GM12878 (cell line): ENCODE measurements around the gene ESRRG. TPM values are rescaled to one million over a fixed set of nuclear protein-coding genes. Genes with fewer than 3 reads are reported as not detected.

ENCODE experiments used
- ATAC-seq: fragments of 200-7000 bp; cut with Tn5 transposase; 3 replicates; pipeline ENCODE4 v1.9.1; 2020; ENCODE audit warnings: mild to moderate bottlenecking, moderate library complexity
- BruUV-seq: library from RNA; stranded (reverse); fragments of 400-500 nt; replicated peaks from 2 replicates; lab custom pipeline; 2021; lab: Mats Ljungman, UMichigan
- CTCF ChIA-PET: fragments of 300-600 bp; sonication (Branson Sonifier 250); formaldehyde crosslinking; extraction: SDS; loops from one replicate; lab custom pipeline; 2021; ENCODE audit warnings: inconsistent platforms; lab: Yijun Ruan, JAX
- POLR2A ChIA-PET: fragments of 350-600 bp; formaldehyde crosslinking; extraction: SDS; loops from one replicate; lab custom pipeline; 2021; ENCODE audit warnings: inconsistent platforms; lab: Charles Lee
- RAD21 ChIA-PET: fragments of 300-600 bp; sonication (Branson Sonifier 250); formaldehyde crosslinking; loops from one replicate; lab custom pipeline; 2023; ENCODE audit warnings: antibody characterized with exemption; ENCODE audit not compliant: unreplicated experiment; lab: Charles Lee
- SMC1A ChIA-PET: fragments of 300-600 bp; sonication (Branson Sonifier 250); formaldehyde crosslinking; loops from one replicate; lab custom pipeline; 2023; ENCODE audit not compliant: unreplicated experiment, uncharacterized antibody; lab: Charles Lee
- DNase-seq: peaks from one replicate; pipeline ENCODE4 v3.0.0-alpha.2; 2011; ENCODE audit warnings: low read depth, low spot score
- FAIRE-seq: peaks from 3 replicates; lab custom pipeline; 2011; peaks lifted over from hg19 to GRCh38; lab: Jason Lieb, UNC
- H2AFZ ChIP-seq: 2 replicates; pipeline ENCODE4 v1.6.0; 2011; ENCODE audit warnings: low read depth, low read length, control low read depth; ENCODE audit not compliant: control insufficient read depth
- H3K27ac ChIP-seq: 2 replicates; pipeline ENCODE4 v1.5.1; 2011; ENCODE audit warnings: control low read depth; ENCODE audit not compliant: control insufficient read depth, insufficient read depth
- H3K27me3 ChIP-seq, 2 experiments: replicated peaks in 1 of 2; 2 replicates each; pipeline versions ENCODE4 v1.6.0 to v1.6.1; 2011; ENCODE audit warnings: low read length in 1 of 2; ENCODE audit not compliant: control insufficient read depth in 2 of 2, insufficient read depth in 2 of 2
- H3K36me3 ChIP-seq, 2 experiments: 2 replicates each; pipeline ENCODE4 v1.5.1; 2011; ENCODE audit warnings: low read length in 1 of 2; ENCODE audit not compliant: control insufficient read depth in 2 of 2, insufficient read depth in 2 of 2
- H3K4me1 ChIP-seq: 2 replicates; pipeline ENCODE4 v1.6.1; 2011; ENCODE audit warnings: mild to moderate bottlenecking, low read length, moderate library complexity, mixed read lengths; ENCODE audit not compliant: control insufficient read depth, insufficient read depth
- H3K4me2 ChIP-seq: 2 replicates; pipeline ENCODE4 v1.6.0; 2011; ENCODE audit warnings: control low read depth; ENCODE audit not compliant: control insufficient read depth, insufficient read depth
- H3K4me3 ChIP-seq: fragments of 200-600 bp; sonication (generic); 2 replicates; pipeline ENCODE4 v1.5.1; 2016
- H3K79me2 ChIP-seq: 2 replicates; pipeline ENCODE4 v1.6.0; 2011; ENCODE audit warnings: low read length; ENCODE audit not compliant: control insufficient read depth, insufficient read depth
- H3K9ac ChIP-seq: 2 replicates; pipeline ENCODE4 v1.8.0; 2011; ENCODE audit warnings: low read length, control low read depth, mixed read lengths; ENCODE audit not compliant: control insufficient read depth, insufficient read depth
- H3K9me3 ChIP-seq: replicated peaks from 3 replicates; pipeline ENCODE4 v1.5.1; 2011; ENCODE audit warnings: mild to moderate bottlenecking, low read length; ENCODE audit not compliant: control insufficient read depth, insufficient read depth
- H4K20me1 ChIP-seq: 2 replicates; pipeline ENCODE4 v1.6.0; 2011; ENCODE audit not compliant: control insufficient read depth, insufficient read depth
- EGR1 ChIP-seq, 2 experiments: IDR thresholded peaks; 1 replicate in 1 of 2; 2 replicates in 1 of 2; pipeline ENCODE4 v1.6.1; 2011 to 2012; ENCODE audit warnings: low read depth in 2 of 2, low read length in 2 of 2, borderline replicate concordance in 1 of 2, mild to moderate bottlenecking in 1 of 2, moderate library complexity in 1 of 2
- NBN ChIP-seq: fragments of 450-650 bp; IDR thresholded peaks from 2 replicates; pipeline ENCODE4 v1.6.1; 2016
- POU2F2 ChIP-seq: IDR thresholded peaks from 3 replicates; pipeline ENCODE4 v1.6.1; 2011; ENCODE audit warnings: low read depth, mild to moderate bottlenecking, low read length, borderline replicate concordance
- ZNF274 ChIP-seq: IDR thresholded peaks from one replicate; pipeline ENCODE4 v1.8.0; 2011; ENCODE audit not compliant: insufficient read length, insufficient read depth
- WGBS: methylation state at CpG from one replicate; pipeline ENCODE4 v1.1.6; 2016; ENCODE audit warnings: low lambda C conversion rate; ENCODE audit not compliant: insufficient replicate concordance, insufficient coverage; ENCODE audit errors: missing lambda C conversion rate; 5-methylcytosine and 5-hydroxymethylcytosine counted together
- in situ Hi-C: fragments of 300-500 bp; cut with MboI; formaldehyde crosslinking; loops from 9 replicates; pipeline ENCODE4 v1.14.3; 2018; ENCODE audit warnings: mixed read lengths
- intact Hi-C: fragments of 100-400 bp; cut with micrococcal nuclease; formaldehyde crosslinking; loops from one replicate; pipeline ENCODE4 v1.14.2; 2022; ENCODE audit not compliant: unreplicated experiment
- polyA plus RNA-seq, 11 experiments: library from polyadenylated mRNA; depleted of rRNA in 4 of 11; unstranded in 6 of 11; stranded (reverse) in 5 of 11; fragments of >200 nt; fragmentation: Nextera tagmentation in 4 of 11; fragmentation: Illumina TruSeq in 1 of 11; extraction: Ambion mirVana in 4 of 11; extraction: Trizol in 1 of 11; gene quantifications; 1 replicate in 1 of 11; 2 replicates in 10 of 11; pipeline versions ENCODE4 v1.2.1 to v1.2.3, GENCODE V29; 2011 to 2016; ENCODE audit warnings: inconsistent platforms in 2 of 11, missing spikeins in 2 of 11, low read depth in 1 of 11
- total RNA-seq, 4 experiments: library from RNA; depleted of rRNA in 3 of 4; stranded (reverse); fragments of >200 nt in 3 of 4; fragmentation: Illumina TruSeq in 1 of 4; extraction: Trizol in 1 of 4; gene quantifications; 2 replicates each; pipeline versions ENCODE4 v1.2.1 to v1.2.3, GENCODE V29; 2013 to 2021
- TF ChIP-seq, protein P1 (sequence below): fragments of 450-650 bp; conservative IDR thresholded peaks from 2 replicates; pipeline ENCODE4 v1.6.1; 2017; ENCODE audit warnings: mild to moderate bottlenecking, moderate library complexity
- TF ChIP-seq, protein P2 (sequence below): fragments of 450-650 bp; IDR thresholded peaks from 2 replicates; pipeline ENCODE4 v1.6.1; 2017; ENCODE audit warnings: mild to moderate bottlenecking, low read depth, inconsistent platforms; ENCODE audit not compliant: poor library complexity, severe bottlenecking

ESRRG gene
- total and polyA plus RNA-seq, 10 of the 15 experiments (the other 5 are each of a cell fraction or from before 2014, with no cell fraction given), result 0.03 TPM; not detected in 9

DNA sequence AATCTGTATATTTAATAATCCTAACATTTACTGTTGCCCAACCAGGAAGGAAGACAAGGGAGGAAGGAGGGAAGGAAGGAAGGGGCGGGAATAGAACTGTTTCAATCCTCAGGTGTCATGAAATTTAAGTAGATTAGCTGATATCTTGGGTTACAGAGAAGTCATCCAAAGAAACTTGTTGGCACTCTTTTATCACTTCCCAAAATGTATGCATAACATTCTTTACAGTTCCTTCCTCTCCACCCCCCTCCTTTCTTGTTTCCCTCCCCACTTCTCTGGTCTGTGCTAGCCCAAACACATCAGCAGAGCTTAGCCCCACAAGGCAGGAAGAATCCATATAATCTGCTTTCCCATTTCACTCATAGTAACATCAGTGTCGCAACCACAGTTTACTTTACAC, 110.9 kb downstream of the ESRRG start:
- SMC1A ChIA-PET, result no interaction called here
- Histone ChIP-seq H3K4me1 (no peaks in the 10 kb centered on the region), H3K9ac (no peak overlapping the region), H3K4me2 (no peak overlapping the region), H3K27me3 (no peaks in the 10 kb centered on the region), H3K4me3 (no peak overlapping the region), H2AFZ (no peak overlapping the region), H3K9me3 (no peaks in the 10 kb centered on the region), H3K79me2 (no peaks in the 10 kb centered on the region), H3K27ac (no peak overlapping the region), H3K36me3 (no peaks in the 10 kb centered on the region), H4K20me1 (no peaks in the 10 kb centered on the region)
- 0% methylated on average over 2 of the region's 2 CpGs for WGBS
- RAD21 ChIA-PET, result no interaction called here
- ATAC-seq (no peak), FAIRE-seq (no peak), DNase-seq (no peak)
- in situ Hi-C loops (no loop called here), intact Hi-C loops (no loop called here)
- TF ChIP-seq, protein P1, sequence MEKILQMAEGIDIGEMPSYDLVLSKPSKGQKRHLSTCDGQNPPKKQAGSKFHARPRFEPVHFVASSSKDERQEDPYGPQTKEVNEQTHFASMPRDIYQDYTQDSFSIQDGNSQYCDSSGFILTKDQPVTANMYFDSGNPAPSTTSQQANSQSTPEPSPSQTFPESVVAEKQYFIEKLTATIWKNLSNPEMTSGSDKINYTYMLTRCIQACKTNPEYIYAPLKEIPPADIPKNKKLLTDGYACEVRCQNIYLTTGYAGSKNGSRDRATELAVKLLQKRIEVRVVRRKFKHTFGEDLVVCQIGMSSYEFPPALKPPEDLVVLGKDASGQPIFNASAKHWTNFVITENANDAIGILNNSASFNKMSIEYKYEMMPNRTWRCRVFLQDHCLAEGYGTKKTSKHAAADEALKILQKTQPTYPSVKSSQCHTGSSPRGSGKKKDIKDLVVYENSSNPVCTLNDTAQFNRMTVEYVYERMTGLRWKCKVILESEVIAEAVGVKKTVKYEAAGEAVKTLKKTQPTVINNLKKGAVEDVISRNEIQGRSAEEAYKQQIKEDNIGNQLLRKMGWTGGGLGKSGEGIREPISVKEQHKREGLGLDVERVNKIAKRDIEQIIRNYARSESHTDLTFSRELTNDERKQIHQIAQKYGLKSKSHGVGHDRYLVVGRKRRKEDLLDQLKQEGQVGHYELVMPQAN, result no peak
- TF ChIP-seq EGR1 (IDR thresholded peaks at IDR 0.05; ENCODE audit: borderline replicate concordance in 1 of 2, low read depth in 2 of 2, low read length in 2 of 2), result no peak
- TF ChIP-seq ZNF274, result no peak
- TF ChIP-seq POU2F2, result no peak
- POLR2A ChIA-PET, result no interaction called here
- CTCF ChIA-PET, result no interaction called here
- no TSS peak for BruUV-seq

DNA sequence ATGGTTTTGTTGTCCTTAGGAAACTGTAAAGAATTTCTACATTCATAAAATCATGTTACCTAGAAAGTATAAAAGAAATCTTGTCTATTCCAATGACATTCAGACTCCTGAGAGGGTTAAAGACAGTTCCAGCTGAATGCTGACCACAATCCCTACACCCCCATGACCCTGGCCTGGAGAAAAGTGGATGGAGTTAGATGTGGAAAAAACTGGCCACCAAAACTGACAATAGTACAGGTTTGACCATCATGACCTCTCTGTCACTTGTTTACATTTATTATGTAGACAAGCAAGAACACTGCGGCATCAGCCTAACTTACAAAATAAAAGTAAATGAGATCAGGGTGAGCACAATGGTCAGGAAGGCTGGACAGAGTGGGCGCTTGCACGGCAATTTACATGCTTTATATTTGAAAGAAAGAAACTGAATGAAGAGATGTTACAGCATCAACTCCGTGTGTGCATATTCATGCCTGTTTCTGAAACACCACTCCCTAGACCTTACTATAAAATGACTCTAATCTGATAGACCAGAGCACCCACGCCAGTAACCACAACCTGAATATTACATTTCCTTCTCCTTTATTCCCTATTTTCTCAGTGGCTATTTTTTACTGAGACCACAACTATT, 116.0 kb downstream of the ESRRG start:
- no peaks in the 10 kb centered on the region for H3K4me1 ChIP-seq
- no peak overlapping the region for H3K9ac ChIP-seq
- SMC1A ChIA-PET, result interaction anchor here (0.6 kb wide), 1 partner anchor 8 kb away, joined by 3 read pairs; no protein-coding TSS in a partner anchor
- no TSS peak for BruUV-seq
- 17% methylated on average over 5 of the region's 5 CpGs for WGBS
- TF ChIP-seq, protein P2, sequence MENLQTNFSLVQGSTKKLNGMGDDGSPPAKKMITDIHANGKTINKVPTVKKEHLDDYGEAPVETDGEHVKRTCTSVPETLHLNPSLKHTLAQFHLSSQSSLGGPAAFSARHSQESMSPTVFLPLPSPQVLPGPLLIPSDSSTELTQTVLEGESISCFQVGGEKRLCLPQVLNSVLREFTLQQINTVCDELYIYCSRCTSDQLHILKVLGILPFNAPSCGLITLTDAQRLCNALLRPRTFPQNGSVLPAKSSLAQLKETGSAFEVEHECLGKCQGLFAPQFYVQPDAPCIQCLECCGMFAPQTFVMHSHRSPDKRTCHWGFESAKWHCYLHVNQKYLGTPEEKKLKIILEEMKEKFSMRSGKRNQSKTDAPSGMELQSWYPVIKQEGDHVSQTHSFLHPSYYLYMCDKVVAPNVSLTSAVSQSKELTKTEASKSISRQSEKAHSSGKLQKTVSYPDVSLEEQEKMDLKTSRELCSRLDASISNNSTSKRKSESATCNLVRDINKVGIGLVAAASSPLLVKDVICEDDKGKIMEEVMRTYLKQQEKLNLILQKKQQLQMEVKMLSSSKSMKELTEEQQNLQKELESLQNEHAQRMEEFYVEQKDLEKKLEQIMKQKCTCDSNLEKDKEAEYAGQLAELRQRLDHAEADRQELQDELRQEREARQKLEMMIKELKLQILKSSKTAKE, result no peak
- TF ChIP-seq NBN, result no peak
- TF ChIP-seq, all 136 proteins: peak for 0
- Histone ChIP-seq H3K79me2 (no peaks in the 10 kb centered on the region), H3K27me3 (no peaks in the 10 kb centered on the region), H3K4me2 (no peak overlapping the region), H3K9me3 (no peaks in the 10 kb centered on the region), H4K20me1 (no peaks in the 10 kb centered on the region), H2AFZ (no peak overlapping the region), H3K27ac (no peak overlapping the region), H3K4me3 (no peak overlapping the region), H3K36me3 (no peaks in the 10 kb centered on the region)
- ChIA-PET POLR2A (no interaction called here), CTCF (no interaction called here), RAD21 (no interaction called here)
- DNase-seq (no peak), FAIRE-seq (no peak), ATAC-seq (no peak)
- in situ Hi-C loops, result no loop called here
- intact Hi-C loops, result no loop called here
